H9 (cell line): ENCODE measurements around the gene ABCA4. TPM values are rescaled to one million over a fixed set of nuclear protein-coding genes. Genes with fewer than 3 reads are reported as not detected.

Source experiments
- DNase-seq: peaks from one replicate; pipeline ENCODE4 v3.0.0-alpha.2; 2017
- H2AFZ ChIP-seq: one replicate; pipeline ENCODE4 v1.6.1; 2013; ENCODE audit warnings: mild to moderate bottlenecking, low read length, control low read depth, moderate library complexity
- H2AK5ac ChIP-seq: 2 replicates; pipeline ENCODE4 v1.6.1; 2013; ENCODE audit warnings: low read length, control low read depth, mixed read lengths; ENCODE audit not compliant: insufficient read length
- H2BK120ac ChIP-seq: one replicate; pipeline ENCODE4 v1.6.1; 2013; ENCODE audit warnings: low read depth, mild to moderate bottlenecking, low read length, control low read depth, inconsistent platforms; ENCODE audit not compliant: poor library complexity, severe bottlenecking
- H2BK12ac ChIP-seq: 2 replicates; pipeline ENCODE4 v1.6.1; 2013; ENCODE audit warnings: low read length, control low read depth, mixed read lengths, low read depth; ENCODE audit not compliant: insufficient read length
- H2BK15ac ChIP-seq: 2 replicates; pipeline ENCODE4 v1.6.1; 2013; ENCODE audit warnings: low read depth, low read length, control low read depth
- H2BK20ac ChIP-seq: one replicate; pipeline ENCODE4 v1.6.1; 2013; ENCODE audit warnings: low read depth, mild to moderate bottlenecking, low read length, control low read depth, inconsistent platforms; ENCODE audit not compliant: poor library complexity, severe bottlenecking
- H2BK5ac ChIP-seq: 2 replicates; pipeline ENCODE4 v1.6.1; 2013; ENCODE audit warnings: low read length, control low read depth, mixed read lengths; ENCODE audit not compliant: insufficient read length
- H3K14ac ChIP-seq: 2 replicates; pipeline ENCODE4 v1.6.1; 2013; ENCODE audit warnings: low read length, control low read depth; ENCODE audit not compliant: insufficient read depth
- H3K18ac ChIP-seq: 2 replicates; pipeline ENCODE4 v1.6.1; 2013; ENCODE audit warnings: low read depth, mild to moderate bottlenecking, mixed read lengths, low read length, control low read depth; ENCODE audit not compliant: insufficient read length
- H3K23ac ChIP-seq: 2 replicates; pipeline ENCODE4 v1.6.1; 2013; ENCODE audit warnings: low read length, control low read depth, mixed read lengths, low read depth; ENCODE audit not compliant: insufficient read length
- H3K23me2 ChIP-seq: 2 replicates; pipeline ENCODE4 v1.6.1; 2013; ENCODE audit warnings: low read depth, mild to moderate bottlenecking, mixed read lengths, low read length, control low read depth; ENCODE audit not compliant: insufficient read length, poor library complexity, severe bottlenecking
- H3K27ac ChIP-seq: 2 replicates; pipeline ENCODE4 v1.5.1; 2013; ENCODE audit warnings: low read length, control low read depth, mixed read lengths, low read depth; ENCODE audit not compliant: insufficient read length
- H3K27me3 ChIP-seq: 2 replicates; pipeline ENCODE4 v1.6.1; 2013; ENCODE audit warnings: low read length, control low read depth, inconsistent platforms; ENCODE audit not compliant: insufficient read depth
- H3K4ac ChIP-seq: 2 replicates; pipeline ENCODE4 v1.6.1; 2013; ENCODE audit warnings: low read depth, mild to moderate bottlenecking, control low read depth, inconsistent platforms, low read length, moderate library complexity
- H3K4me1 ChIP-seq: 2 replicates; pipeline ENCODE4 v1.6.1; 2013; ENCODE audit warnings: low read length, control low read depth, inconsistent platforms; ENCODE audit not compliant: insufficient read depth
- H3K4me2 ChIP-seq: 2 replicates; pipeline ENCODE4 v1.6.1; 2013; ENCODE audit warnings: low read length, control low read depth, mixed read lengths; ENCODE audit not compliant: insufficient read length, insufficient read depth
- H3K56ac ChIP-seq: 2 replicates; pipeline ENCODE4 v1.6.1; 2013; ENCODE audit warnings: low read depth, mild to moderate bottlenecking, mixed read lengths, low read length, control low read depth; ENCODE audit not compliant: insufficient read length
- H3K79me1 ChIP-seq: 2 replicates; pipeline ENCODE4 v1.6.1; 2013; ENCODE audit warnings: low read depth, mild to moderate bottlenecking, moderate library complexity, low read length, control low read depth, inconsistent platforms; ENCODE audit not compliant: insufficient read depth, poor library complexity, severe bottlenecking
- H3K79me2 ChIP-seq: 2 replicates; pipeline ENCODE4 v1.6.1; 2013; ENCODE audit warnings: low read length, control low read depth, inconsistent platforms; ENCODE audit not compliant: insufficient read depth
- H3K9ac ChIP-seq: 2 replicates; pipeline ENCODE4 v1.6.1; 2013; ENCODE audit warnings: low read length, control low read depth, mixed read lengths; ENCODE audit not compliant: insufficient read length; ENCODE audit errors: extremely low read depth
- H3K9me3 ChIP-seq: one replicate; pipeline ENCODE4 v1.6.1; 2013; ENCODE audit warnings: low read depth, low read length, inconsistent platforms; ENCODE audit not compliant: control insufficient read depth
- H3T11ph ChIP-seq: one replicate; pipeline ENCODE4 v1.6.1; 2013; ENCODE audit warnings: mild to moderate bottlenecking, low read length, control low read depth, inconsistent platforms
- H4K20me1 ChIP-seq: one replicate; pipeline ENCODE4 v1.6.1; 2013; ENCODE audit not compliant: control insufficient read depth, insufficient read length, insufficient read depth
- H4K5ac ChIP-seq: 2 replicates; pipeline ENCODE4 v1.6.1; 2013; ENCODE audit warnings: low read depth, mild to moderate bottlenecking, mixed read lengths, low read length, control low read depth; ENCODE audit not compliant: insufficient read length
- H4K8ac ChIP-seq: replicated peaks from 2 replicates; pipeline ENCODE4 v1.6.1; 2013; ENCODE audit warnings: low read length, control low read depth, mixed read lengths, low read depth; ENCODE audit not compliant: insufficient read length
- H4K91ac ChIP-seq: 2 replicates; pipeline ENCODE4 v1.6.1; 2013; ENCODE audit warnings: low read depth, mild to moderate bottlenecking, moderate library complexity, mixed read lengths, low read length, control low read depth; ENCODE audit not compliant: insufficient read length
- H3K27ac Mint-ChIP-seq, 3 experiments: 2 replicates in 2 of 3; 3 replicates in 1 of 3; pipeline ENCODE4 v1.8.0; 2020 to 2021; ENCODE audit warnings: mixed read lengths in 3 of 3, mild to moderate bottlenecking in 1 of 3, moderate library complexity in 1 of 3
- H3K27me3 Mint-ChIP-seq: 2 replicates; pipeline ENCODE4 v1.8.0; 2021; ENCODE audit warnings: low read depth, mild to moderate bottlenecking, moderate library complexity, mixed read lengths
- H3K36me3 Mint-ChIP-seq, 3 experiments: 2 replicates in 2 of 3; 3 replicates in 1 of 3; pipeline ENCODE4 v1.8.0; 2020 to 2021; ENCODE audit warnings: low read depth in 3 of 3, mixed read lengths in 3 of 3; ENCODE audit not compliant: insufficient read depth in 1 of 3
- H3K4me1 Mint-ChIP-seq, 2 experiments: 2 replicates each; pipeline ENCODE4 v1.8.0; 2020; ENCODE audit warnings: mixed read lengths in 2 of 2
- H3K4me3 Mint-ChIP-seq, 2 experiments: 2 replicates in 1 of 2; 3 replicates in 1 of 2; pipeline ENCODE4 v1.8.0; 2020 to 2021; ENCODE audit warnings: mild to moderate bottlenecking in 2 of 2, mixed read lengths in 2 of 2, moderate library complexity in 1 of 2
- H3K9me3 Mint-ChIP-seq, 2 experiments: 2 replicates in 1 of 2; 3 replicates in 1 of 2; pipeline ENCODE4 v1.8.0; 2020; ENCODE audit warnings: mild to moderate bottlenecking in 2 of 2, mixed read lengths in 2 of 2, moderate library complexity in 1 of 2
- CTCF ChIP-seq: fragments of 200-600 bp; sonication (generic); conservative IDR thresholded peaks from 3 replicates; pipeline ENCODE4 v1.8.0; 2021; ENCODE audit warnings: antibody characterized with exemption, mild to moderate bottlenecking
- WGBS: extraction: QIAGEN DNeasy Blood & Tissue Kit; methylation state at CpG from one replicate; pipeline ENCODE4 v1.1.7; 2013; ENCODE audit warnings: missing lambda C conversion rate, low lambda C conversion rate, mixed read lengths; ENCODE audit not compliant: insufficient read length; ENCODE audit errors: extremely low coverage; 5-methylcytosine and 5-hydroxymethylcytosine counted together
- total RNA-seq: library from RNA; stranded (reverse); gene quantifications from 2 replicates; pipeline ENCODE4 v1.2.1, GENCODE V29; 2021

Gene ABCA4
- total RNA-seq, 1 experiment from 2014 or later: not detected

- no peaks in the 10 kb centered on the region for H4K20me1 ChIP-seq
- no peak overlapping the region for H3K4me2 ChIP-seq
- no peak overlapping the region for H3K23ac ChIP-seq
- H3K56ac ChIP-seq: no peak overlapping the region
- H2BK15ac ChIP-seq: no peak overlapping the region
- no peak overlapping the region for H3T11ph ChIP-seq
- H3K23me2 ChIP-seq: no peaks in the 10 kb centered on the region
- no peak overlapping the region for H2BK5ac ChIP-seq
- no peaks in the 10 kb centered on the region for H3K36me3 Mint-ChIP-seq
- H3K14ac ChIP-seq: no peak overlapping the region
- H3K27me3 ChIP-seq: peaks cover 47% of the 10 kb centered on the region; the same call in 1 of the 2 replicates
- H3K4ac ChIP-seq: no peak overlapping the region
- no peak overlapping the region for H3K18ac ChIP-seq
- H2BK120ac ChIP-seq: no peak overlapping the region
- H4K91ac ChIP-seq: no peak overlapping the region
- peaks cover 100% of the 10 kb centered on the region for H3K27me3 Mint-ChIP-seq
- H3K4me1 ChIP-seq: no peaks in the 10 kb centered on the region
- no peaks in the 10 kb centered on the region for H3K79me2 ChIP-seq
- no peak overlapping the region for H3K9ac ChIP-seq
- no peak overlapping the region for H4K8ac ChIP-seq
- no peak overlapping the region for H2BK12ac ChIP-seq
- no peak overlapping the region for H3K27ac ChIP-seq
- H3K9me3 ChIP-seq: no peaks in the 10 kb centered on the region
- H3K27ac Mint-ChIP-seq: no peak overlapping the region; a peak in 1 of 7 replicates
- peaks cover 0 to 3% of the 10 kb centered on the region in 2 experiments; a peak in 1 of 5 replicates for H3K9me3 Mint-ChIP-seq
- H4K5ac ChIP-seq: no peak overlapping the region
- peaks cover 10 to 11% of the 10 kb centered on the region in 2 experiments for H3K4me1 Mint-ChIP-seq
- no peak for DNase-seq
- TF ChIP-seq CTCF: no peak
- no peak overlapping the region for H2BK20ac ChIP-seq
- WGBS: no CpG with 5 or more reads among the region's 2 CpGs
- H3K79me1 ChIP-seq: no peaks in the 10 kb centered on the region
- H3K4me3 Mint-ChIP-seq: no peak overlapping the region
- no peak overlapping the region for H2AK5ac ChIP-seq
- no peak overlapping the region for H2AFZ ChIP-seq
Measured at GRCh38 chr1:94069919-94070285, 51.0 kb downstream of the ABCA4 start.
